ENCODE results near the gene FLRT1. TPM values are rescaled to one million over a fixed set of nuclear protein-coding genes. Genes with fewer than 3 reads are reported as not detected.

FLRT1 gene
- total and polyA plus RNA-seq, 7 experiments from 2014 or later, result 0.05 to 0.12 TPM; not detected in 5

GRCh38 chr11:64070314-64070681, 34.6 kb downstream of the FLRT1 start:
- Histone ChIP-seq H3K4me1 (ENCODE audit: control insufficient read depth in 2 of 2, insufficient read depth in 2 of 2, low read length in 2 of 2) (no peaks in the 10 kb centered on the region), H3K4me3 (ENCODE audit: low read length) (no peak overlapping the region), H3K27me3 (ENCODE audit: control insufficient read depth in 2 of 2, insufficient read depth in 2 of 2, low read length in 2 of 2) (no peaks in the 10 kb centered on the region), H3K27ac (ENCODE audit: low read depth, low read length) (no peak overlapping the region), H3K9me3 (ENCODE audit: control insufficient read depth in 2 of 3, low read length in 3 of 3) (no peaks in the 10 kb centered on the region), H3K36me3 (ENCODE audit: control insufficient read depth in 2 of 3, insufficient read depth in 3 of 3, low read length in 3 of 3) (no peaks in the 10 kb centered on the region)
- H3K27ac Mint-ChIP-seq, result no peak overlapping the region
- no peaks in the 10 kb centered on the region for H3K36me3 Mint-ChIP-seq
- peaks cover 0 to 5% (median 4%) of the 10 kb centered on the region in 7 donors for H3K4me1 Mint-ChIP-seq
- ATAC-seq, result no peak
- no peak overlapping the region for H3K4me3 Mint-ChIP-seq
- H3K9me3 Mint-ChIP-seq, result peaks cover 0 to 2% (median 0%) of the 10 kb centered on the region in 11 donors
- POLR2A ChIA-PET, result no interaction called here
- intact Hi-C loops (cut with micrococcal nuclease), result no loop called here
- no peak for DNase-seq
- CTCF ChIA-PET, result no interaction called here
- H3K27me3 Mint-ChIP-seq, result no peaks in the 10 kb centered on the region

GRCh38 chr11:64071849-64072248, 36.1 kb downstream of the FLRT1 start:
- Histone ChIP-seq H3K36me3 (ENCODE audit: control insufficient read depth in 2 of 3, insufficient read depth in 3 of 3, low read length in 3 of 3) (no peaks in the 10 kb centered on the region), H3K4me1 (ENCODE audit: control insufficient read depth in 2 of 2, insufficient read depth in 2 of 2, low read length in 2 of 2) (no peaks in the 10 kb centered on the region), H3K27ac (ENCODE audit: low read depth, low read length) (no peak overlapping the region), H3K4me3 (ENCODE audit: low read length) (no peak overlapping the region), H3K9me3 (ENCODE audit: control insufficient read depth in 2 of 3, low read length in 3 of 3) (no peaks in the 10 kb centered on the region), H3K27me3 (ENCODE audit: control insufficient read depth in 2 of 2, insufficient read depth in 2 of 2, low read length in 2 of 2) (no peaks in the 10 kb centered on the region)
- intact Hi-C loops (cut with micrococcal nuclease), result no loop called here
- no peaks in the 10 kb centered on the region for H3K36me3 Mint-ChIP-seq
- H3K4me1 Mint-ChIP-seq, result peaks cover 0 to 5% (median 4%) of the 10 kb centered on the region in 7 donors
- H3K27me3 Mint-ChIP-seq, result no peaks in the 10 kb centered on the region
- ChIA-PET CTCF (no interaction called here), POLR2A (no interaction called here)
- H3K4me3 Mint-ChIP-seq, result no peak overlapping the region
- DNase-seq, result no peak
- ATAC-seq, result no peak
- H3K27ac Mint-ChIP-seq, result no peak overlapping the region
- no peaks in the 10 kb centered on the region for H3K9me3 Mint-ChIP-seq

- intact Hi-C loops (cut with micrococcal nuclease), result no loop called here
- no peaks in the 10 kb centered on the region for H3K4me1 ChIP-seq (ENCODE audit: control insufficient read depth in 2 of 2, insufficient read depth in 2 of 2, low read length in 2 of 2)
- POLR2A ChIA-PET, result no interaction called here
- H3K36me3 ChIP-seq (ENCODE audit: control insufficient read depth in 2 of 3, insufficient read depth in 3 of 3, low read length in 3 of 3), result no peaks in the 10 kb centered on the region
- Mint-ChIP-seq H3K27me3 (no peaks in the 10 kb centered on the region), H3K36me3 (no peaks in the 10 kb centered on the region), H3K9me3 (no peaks in the 10 kb centered on the region), H3K4me1 (peaks cover 0 to 5% (median 4%) of the 10 kb centered on the region in 7 donors), H3K27ac (no peak overlapping the region), H3K4me3 (no peak overlapping the region)
- no peak for ATAC-seq
- no peak for DNase-seq
- H3K27me3 ChIP-seq (ENCODE audit: control insufficient read depth in 2 of 2, insufficient read depth in 2 of 2, low read length in 2 of 2), result no peaks in the 10 kb centered on the region
- CTCF ChIA-PET, result no interaction called here
- H3K27ac ChIP-seq (ENCODE audit: low read depth, low read length), result no peak overlapping the region
- H3K9me3 ChIP-seq (ENCODE audit: control insufficient read depth in 2 of 3, low read length in 3 of 3), result no peaks in the 10 kb centered on the region
- H3K4me3 ChIP-seq (ENCODE audit: low read length), result no peak overlapping the region
These were observed 36.7 kb downstream of the FLRT1 start for GRCh38 chr11:64072403-64072802.

- intact Hi-C loops (cut with micrococcal nuclease), result no loop called here
- no peaks in the 10 kb centered on the region for H3K4me1 ChIP-seq (ENCODE audit: control insufficient read depth in 2 of 2, insufficient read depth in 2 of 2, low read length in 2 of 2)
- Mint-ChIP-seq H3K27me3 (no peaks in the 10 kb centered on the region), H3K4me1 (peaks cover 0 to 5% (median 4%) of the 10 kb centered on the region in 7 donors), H3K27ac (no peak overlapping the region), H3K4me3 (no peak overlapping the region), H3K9me3 (no peaks in the 10 kb centered on the region), H3K36me3 (no peaks in the 10 kb centered on the region)
- no peak overlapping the region for H3K27ac ChIP-seq (ENCODE audit: low read depth, low read length)
- no peaks in the 10 kb centered on the region for H3K9me3 ChIP-seq (ENCODE audit: control insufficient read depth in 2 of 3, low read length in 3 of 3)
- no peaks in the 10 kb centered on the region for H3K27me3 ChIP-seq (ENCODE audit: control insufficient read depth in 2 of 2, insufficient read depth in 2 of 2, low read length in 2 of 2)
- DNase-seq (no peak), ATAC-seq (no peak)
- ChIA-PET POLR2A (no interaction called here), CTCF (no interaction called here)
- H3K4me3 ChIP-seq (ENCODE audit: low read length), result no peak overlapping the region
- H3K36me3 ChIP-seq (ENCODE audit: control insufficient read depth in 2 of 3, insufficient read depth in 3 of 3, low read length in 3 of 3), result no peaks in the 10 kb centered on the region
These were observed 37.1 kb downstream of the FLRT1 start for GRCh38 chr11:64072871-64073270.

- Histone ChIP-seq H3K36me3 (ENCODE audit: control insufficient read depth in 2 of 3, insufficient read depth in 3 of 3, low read length in 3 of 3) (no peaks in the 10 kb centered on the region), H3K27me3 (ENCODE audit: control insufficient read depth in 2 of 2, insufficient read depth in 2 of 2, low read length in 2 of 2) (no peaks in the 10 kb centered on the region), H3K27ac (ENCODE audit: low read depth, low read length) (no peak overlapping the region), H3K4me3 (ENCODE audit: low read length) (no peak overlapping the region), H3K9me3 (ENCODE audit: control insufficient read depth in 2 of 3, low read length in 3 of 3) (no peaks in the 10 kb centered on the region), H3K4me1 (ENCODE audit: control insufficient read depth in 2 of 2, insufficient read depth in 2 of 2, low read length in 2 of 2) (no peaks in the 10 kb centered on the region)
- CTCF ChIA-PET, result no interaction called here
- Mint-ChIP-seq H3K27me3 (no peaks in the 10 kb centered on the region), H3K4me3 (no peak overlapping the region), H3K36me3 (no peaks in the 10 kb centered on the region), H3K4me1 (peaks cover 0 to 5% (median 4%) of the 10 kb centered on the region in 7 donors), H3K9me3 (no peaks in the 10 kb centered on the region), H3K27ac (no peak overlapping the region)
- intact Hi-C loops (cut with micrococcal nuclease), result no loop called here
- POLR2A ChIA-PET, result interaction anchor here (0.6 kb wide), 1 partner anchor 35 kb away, joined by 3 read pairs; no protein-coding TSS in a partner anchor
- ATAC-seq (no peak), DNase-seq (no peak)
These were observed 37.8 kb downstream of the FLRT1 start for GRCh38 chr11:64073542-64073941.

GRCh38 chr11:64074239-64074638, 38.5 kb downstream of the FLRT1 start:
- ChIA-PET CTCF (no interaction called here), POLR2A (interaction anchor here (0.6 kb wide), 1 partner anchor 34 kb away, joined by 3 read pairs; no protein-coding TSS in a partner anchor)
- Histone ChIP-seq H3K4me3 (ENCODE audit: low read length) (no peak overlapping the region), H3K36me3 (ENCODE audit: control insufficient read depth in 2 of 3, insufficient read depth in 3 of 3, low read length in 3 of 3) (no peaks in the 10 kb centered on the region), H3K4me1 (ENCODE audit: control insufficient read depth in 2 of 2, insufficient read depth in 2 of 2, low read length in 2 of 2) (no peaks in the 10 kb centered on the region), H3K9me3 (ENCODE audit: control insufficient read depth in 2 of 3, low read length in 3 of 3) (no peaks in the 10 kb centered on the region), H3K27ac (ENCODE audit: low read depth, low read length) (no peak overlapping the region), H3K27me3 (ENCODE audit: control insufficient read depth in 2 of 2, insufficient read depth in 2 of 2, low read length in 2 of 2) (no peaks in the 10 kb centered on the region)
- DNase-seq, result peak in 1 of 9 donors; percentile 30
- peak; percentile 62 for ATAC-seq
- H3K4me1 Mint-ChIP-seq, result peaks cover 0 to 5% (median 4%) of the 10 kb centered on the region in 7 donors
- H3K27me3 Mint-ChIP-seq, result no peaks in the 10 kb centered on the region
- no peaks in the 10 kb centered on the region for H3K36me3 Mint-ChIP-seq
- intact Hi-C loops (cut with micrococcal nuclease), result no loop called here
- H3K27ac Mint-ChIP-seq, result no peak overlapping the region
- peak overlapping the region in 1 of 10 donors; percentile 30 for H3K4me3 Mint-ChIP-seq
- H3K9me3 Mint-ChIP-seq, result no peaks in the 10 kb centered on the region

- no peaks in the 10 kb centered on the region for H3K9me3 ChIP-seq (ENCODE audit: control insufficient read depth in 2 of 3, low read length in 3 of 3)
These were observed 41.0 kb downstream of the FLRT1 start for GRCh38 chr11:64076758-64077157.

More at GRCh38 chr11:64076758-64077157, 41.0 kb downstream of the FLRT1 start:
- Histone ChIP-seq H3K4me3 (ENCODE audit: low read length) (no peak overlapping the region), H3K27me3 (ENCODE audit: control insufficient read depth in 2 of 2, insufficient read depth in 2 of 2, low read length in 2 of 2) (no peaks in the 10 kb centered on the region), H3K27ac (ENCODE audit: low read depth, low read length) (no peak overlapping the region), H3K4me1 (ENCODE audit: control insufficient read depth in 2 of 2, insufficient read depth in 2 of 2, low read length in 2 of 2) (no peaks in the 10 kb centered on the region), H3K36me3 (ENCODE audit: control insufficient read depth in 2 of 3, insufficient read depth in 3 of 3, low read length in 3 of 3) (no peaks in the 10 kb centered on the region)
- ATAC-seq (no peak), DNase-seq (no peak)
- no peaks in the 10 kb centered on the region for H3K9me3 Mint-ChIP-seq
- H3K27ac Mint-ChIP-seq, result no peak overlapping the region
- no peak overlapping the region for H3K4me3 Mint-ChIP-seq
- no peaks in the 10 kb centered on the region for H3K27me3 Mint-ChIP-seq
- no peaks in the 10 kb centered on the region for H3K36me3 Mint-ChIP-seq
- ChIA-PET CTCF (no interaction called here), POLR2A (no interaction called here)
- peaks cover 0 to 5% (median 4%) of the 10 kb centered on the region in 7 donors for H3K4me1 Mint-ChIP-seq
- intact Hi-C loops (cut with micrococcal nuclease), result no loop called here

All from naive thymus-derived CD4-positive, alpha-beta T cell (primary cell).